GM13976 (cell line): Measurements from ENCODE around the gene RNF6.

Experiments used
- DNase-seq: peaks from one replicate; pipeline ENCODE4 v3.0.0; 2012; ENCODE audit warnings: low spot score
- in situ Hi-C: fragments of 300-500 bp; cut with MboI; formaldehyde crosslinking; loops from one replicate; pipeline ENCODE4 v1.12.0; 2022; ENCODE audit warnings: low sequenced_read_pairs, mixed read lengths, inconsistent platforms; ENCODE audit not compliant: unreplicated experiment
- TF ChIP-seq, protein P1 (sequence below): IDR thresholded peaks from 2 replicates; pipeline ENCODE4 v1.5.1; 2012; ENCODE audit warnings: borderline replicate concordance, mild to moderate bottlenecking; ENCODE audit not compliant: insufficient read depth; ENCODE audit errors: extremely low read depth, missing control alignments, control extremely low read depth

Gene RNF6

DNA sequence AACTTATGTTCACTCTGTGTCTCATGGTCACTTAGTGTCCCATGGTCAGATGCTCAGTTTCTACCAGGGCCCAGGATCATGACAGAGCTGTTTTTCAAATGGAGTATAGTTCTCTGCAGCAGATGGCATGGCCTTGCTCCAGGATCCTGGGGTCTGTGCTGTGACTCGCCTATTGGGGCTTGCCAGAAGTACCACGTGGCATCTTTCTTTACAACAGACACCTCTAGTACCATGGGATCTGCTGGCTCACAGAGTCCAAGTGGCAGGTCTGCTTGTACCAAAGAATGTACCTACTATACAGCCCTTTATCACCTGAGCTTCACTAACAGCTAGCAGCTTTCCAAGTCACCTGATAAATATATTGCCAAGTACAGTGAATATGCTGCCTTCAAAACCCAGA is 6.0 kb upstream of the RNF6 start:
- in situ Hi-C loops: no loop called here
- TF ChIP-seq, protein P1, sequence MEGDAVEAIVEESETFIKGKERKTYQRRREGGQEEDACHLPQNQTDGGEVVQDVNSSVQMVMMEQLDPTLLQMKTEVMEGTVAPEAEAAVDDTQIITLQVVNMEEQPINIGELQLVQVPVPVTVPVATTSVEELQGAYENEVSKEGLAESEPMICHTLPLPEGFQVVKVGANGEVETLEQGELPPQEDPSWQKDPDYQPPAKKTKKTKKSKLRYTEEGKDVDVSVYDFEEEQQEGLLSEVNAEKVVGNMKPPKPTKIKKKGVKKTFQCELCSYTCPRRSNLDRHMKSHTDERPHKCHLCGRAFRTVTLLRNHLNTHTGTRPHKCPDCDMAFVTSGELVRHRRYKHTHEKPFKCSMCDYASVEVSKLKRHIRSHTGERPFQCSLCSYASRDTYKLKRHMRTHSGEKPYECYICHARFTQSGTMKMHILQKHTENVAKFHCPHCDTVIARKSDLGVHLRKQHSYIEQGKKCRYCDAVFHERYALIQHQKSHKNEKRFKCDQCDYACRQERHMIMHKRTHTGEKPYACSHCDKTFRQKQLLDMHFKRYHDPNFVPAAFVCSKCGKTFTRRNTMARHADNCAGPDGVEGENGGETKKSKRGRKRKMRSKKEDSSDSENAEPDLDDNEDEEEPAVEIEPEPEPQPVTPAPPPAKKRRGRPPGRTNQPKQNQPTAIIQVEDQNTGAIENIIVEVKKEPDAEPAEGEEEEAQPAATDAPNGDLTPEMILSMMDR: no peak
- DNase-seq: no peak

DNA sequence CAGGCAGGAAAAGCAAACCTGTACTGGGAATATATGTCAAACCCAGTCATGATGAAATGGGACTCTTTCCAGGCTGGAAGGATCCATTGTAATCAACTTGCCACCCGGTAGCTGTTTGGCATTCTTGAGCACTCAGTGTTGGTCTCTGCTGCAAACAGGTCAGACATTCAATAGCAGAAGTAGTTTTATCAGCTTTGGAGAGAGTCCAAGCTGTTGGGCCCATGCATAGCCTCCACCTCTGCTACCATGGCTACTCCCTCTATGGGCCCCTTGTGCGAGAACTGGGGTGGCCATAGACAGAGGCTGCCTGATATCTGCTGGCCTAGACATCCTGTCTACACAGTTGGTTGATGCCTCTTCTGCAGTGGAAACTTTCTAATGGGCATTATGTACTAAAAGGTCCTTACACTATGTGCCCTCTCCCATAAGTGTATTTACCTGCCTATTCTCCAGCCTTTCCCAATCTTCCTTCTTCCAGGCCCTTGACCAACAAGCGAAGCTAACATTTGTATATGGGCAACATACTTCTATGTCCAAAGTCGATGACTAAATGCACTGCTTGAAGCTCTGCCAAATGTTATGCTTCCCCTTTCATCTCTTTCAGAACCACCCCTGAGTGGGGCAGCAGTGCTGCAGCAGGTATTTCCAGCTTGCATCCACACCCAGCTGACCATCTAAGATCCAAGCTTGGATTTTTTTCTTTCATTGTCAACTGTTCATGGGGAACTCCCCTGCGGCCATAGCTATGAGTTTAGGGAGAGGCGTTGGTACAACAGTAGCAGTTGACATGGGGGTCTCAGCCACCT is 5.3 kb upstream of the RNF6 start:
- DNase-seq: no peak
- in situ Hi-C loops: no loop called here
- TF ChIP-seq, protein P1: no peak

DNA sequence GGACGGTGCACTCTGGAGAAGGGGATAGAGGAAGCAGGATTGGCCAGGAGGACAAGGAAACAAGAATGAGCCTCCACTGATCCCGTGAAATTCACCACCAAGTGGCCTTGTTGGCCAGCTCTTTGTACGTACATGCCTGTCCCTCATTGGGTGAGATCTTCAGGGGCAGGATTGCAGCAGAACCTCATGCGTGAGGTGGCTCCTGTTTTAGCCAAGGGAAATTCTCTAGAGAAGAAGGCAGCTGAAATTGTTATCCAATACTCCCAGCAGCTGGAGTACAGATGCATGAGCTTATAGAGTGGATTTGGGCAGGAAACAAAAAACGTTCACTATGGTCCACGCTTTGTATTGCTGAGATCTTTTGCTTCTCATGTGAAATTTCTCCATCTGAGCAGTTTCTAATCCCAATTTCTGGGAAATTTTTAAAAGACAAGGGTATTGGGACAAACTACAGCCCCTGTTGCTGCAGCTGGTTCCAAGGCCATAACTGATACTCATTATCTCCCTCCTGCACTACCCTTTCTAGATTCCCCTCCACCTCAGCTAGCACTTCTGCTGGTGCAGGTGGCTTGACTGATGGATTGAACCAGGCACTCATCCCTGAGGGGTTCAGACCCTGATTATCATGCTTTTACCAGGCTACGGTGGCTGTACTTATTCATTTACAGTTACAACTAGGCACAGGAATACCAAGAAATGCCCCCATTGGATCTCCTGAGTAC is 3.9 kb upstream of the RNF6 start:
- TF ChIP-seq, protein P1: no peak
- DNase-seq: no peak
- in situ Hi-C loops: no loop called here

DNA sequence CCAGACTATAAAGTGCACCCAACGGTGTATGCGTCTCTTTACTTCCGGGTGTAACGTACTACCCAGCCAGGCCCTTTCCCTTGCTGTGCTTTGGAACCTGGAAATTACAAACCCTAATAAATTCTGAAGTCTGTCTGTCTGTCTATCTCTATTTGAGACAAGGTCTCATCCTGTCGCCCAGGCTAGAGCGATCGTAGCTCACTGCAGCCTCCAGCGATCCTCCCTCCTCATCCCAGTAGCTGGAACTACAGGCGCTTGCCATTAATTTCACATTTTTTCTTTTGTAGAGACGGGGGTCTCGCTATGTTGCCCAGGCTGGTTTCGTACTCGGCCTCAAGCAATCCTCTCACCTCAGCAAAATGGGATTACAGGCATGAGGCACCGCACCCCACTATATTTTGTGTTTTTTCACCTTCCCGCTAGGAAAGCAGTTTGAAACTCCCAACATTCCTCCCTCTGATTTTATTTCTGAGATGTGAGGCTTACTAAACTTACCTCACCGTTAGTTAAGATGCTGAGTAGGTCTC is 469 bp upstream of the RNF6 start:
- TF ChIP-seq, protein P1: no peak
- no peak for DNase-seq
- in situ Hi-C loops: no loop called here

DNA sequence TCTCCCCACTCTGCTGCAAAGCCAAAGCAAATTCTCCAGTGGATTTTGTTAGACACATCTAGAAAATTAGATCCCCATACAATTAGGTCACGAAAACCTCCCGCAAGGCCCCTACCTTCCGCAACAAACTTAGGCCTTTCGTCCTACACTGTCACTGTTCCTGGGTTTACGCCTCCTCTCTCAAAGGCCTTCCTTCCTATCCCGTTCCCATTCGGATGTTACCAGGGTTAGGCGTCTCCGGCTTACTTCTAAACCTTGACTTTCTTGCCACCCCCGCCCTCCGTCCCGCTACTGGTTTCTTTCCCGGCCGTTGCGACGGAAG is 754 bp downstream of the RNF6 start:
- in situ Hi-C loops: no loop called here
- no peak for DNase-seq
- TF ChIP-seq, protein P1: no peak

DNA sequence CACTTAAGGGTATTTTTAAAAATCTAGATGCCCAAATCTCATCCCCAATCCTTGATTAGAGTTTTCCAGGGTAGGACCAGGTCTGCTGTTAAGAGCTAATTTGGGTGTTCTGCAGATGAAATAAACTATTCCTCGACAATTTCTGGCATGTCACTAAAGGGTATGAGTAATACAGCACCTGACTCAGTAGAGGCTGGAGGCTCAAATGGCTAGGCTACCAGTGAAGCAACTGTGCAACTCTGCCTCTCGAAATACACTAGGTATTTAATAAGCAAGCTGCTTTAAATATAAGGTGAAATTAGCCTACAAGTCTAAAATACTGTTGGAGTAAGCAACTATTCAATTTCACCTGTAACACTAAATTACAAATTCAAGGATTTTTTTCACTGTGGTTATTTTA is 1.5 kb downstream of the RNF6 start:
- no peak for DNase-seq
- in situ Hi-C loops: no loop called here

More for the DNA sequence above, 1.5 kb downstream of the RNF6 start:
- TF ChIP-seq, protein P1: no peak
